DOHH2 (cell line): ENCODE results near the gene PTBP1.

ENCODE experiments used
- CTCF ChIP-seq: fragments of 200-600 bp; sonication (generic); IDR thresholded peaks from one replicate; pipeline ENCODE4 v1.5.1; 2014; ENCODE audit warnings: antibody characterized with exemption, mild to moderate bottlenecking, low read depth, low read length; ENCODE audit not compliant: poor library complexity, severe bottlenecking
- EZH2phosphoT487 ChIP-seq: fragments of 200-600 bp; sonication (generic); IDR thresholded peaks from 2 replicates; pipeline ENCODE4 v1.6.1; 2017; ENCODE audit warnings: borderline replicate concordance, mild to moderate bottlenecking, antibody characterized with exemption, low read length, moderate library complexity, mixed read lengths

DNA sequence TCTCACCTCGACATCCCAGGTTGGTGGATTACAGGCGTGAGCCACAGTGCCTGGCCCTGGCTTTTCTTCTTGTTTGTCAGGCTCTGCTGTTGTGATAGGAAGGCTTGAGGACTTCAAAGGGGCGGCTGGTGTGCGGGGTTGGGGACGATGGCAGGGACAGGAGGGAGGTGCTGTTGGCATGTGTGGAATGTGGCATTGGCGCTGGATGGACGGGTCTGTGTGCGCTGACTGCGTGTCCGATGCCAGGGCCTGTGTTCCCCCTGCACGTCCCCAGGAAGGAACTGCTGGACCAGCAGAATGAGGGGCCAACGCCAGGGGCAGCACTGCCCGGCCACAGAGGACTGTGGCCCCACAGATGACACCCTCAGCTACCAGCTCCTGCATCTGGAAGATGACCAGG lies 12.7 kb upstream of the PTBP1 start:
- TF ChIP-seq CTCF (no peak), EZH2phosphoT487 (no peak)
